Tibial artery (tissue), 4 donors: Measurements from ENCODE around the gene LBH.

Experiments used
- DNase-seq, 2 donors: peaks; one replicate each; pipeline ENCODE4 v3.0.0-alpha.2; 2019
- H3K27ac ChIP-seq, 2 donors: fragments of 200-600 bp; sonication (generic) in 1 of 2; 1 replicate in 1 of 2; 2 replicates in 1 of 2; pipeline ENCODE4 v1.5.1; 2018 to 2019; ENCODE audit warnings: mild to moderate bottlenecking in 1 of 2
- H3K27me3 ChIP-seq, 2 donors: fragments of 200-600 bp; sonication (generic) in 1 of 2; one replicate each; pipeline versions ENCODE4 v1.5.1 to v1.6.0; 2016 to 2019
- H3K36me3 ChIP-seq, 3 donors: fragments of 200-600 bp; sonication (generic) in 2 of 3; one replicate each; pipeline ENCODE4 v1.5.1; 2016 to 2019; ENCODE audit warnings: mild to moderate bottlenecking in 2 of 3
- H3K4me1 ChIP-seq, 4 donors: fragments of 200-600 bp; sonication (generic) in 2 of 4; 1 replicate in 3 of 4; 2 replicates in 1 of 4; pipeline ENCODE4 v1.5.1; 2016 to 2019
- H3K4me3 ChIP-seq, 2 donors: fragments of 200-600 bp; sonication (generic) in 1 of 2; 1 replicate in 1 of 2; 2 replicates in 1 of 2; pipeline ENCODE4 v1.5.1; 2018 to 2019; ENCODE audit warnings: mild to moderate bottlenecking in 2 of 2
- H3K9me3 ChIP-seq, 3 donors: fragments of 200-600 bp; sonication (generic) in 1 of 3; one replicate each; pipeline ENCODE4 v1.5.1; 2016 to 2019
- CTCF ChIP-seq, 2 experiments: fragments of 200-600 bp in 1 of 2; fragments of 450-650 bp in 1 of 2; IDR thresholded peaks; one replicate each; pipeline ENCODE4 v1.5.1; 2017 to 2019; ENCODE audit warnings: antibody characterized with exemption in 2 of 2, mild to moderate bottlenecking in 1 of 2, moderate library complexity in 1 of 2
- intact Hi-C: fragments of 100-400 bp; cut with DNase I; formaldehyde crosslinking; loops from one replicate; pipeline ENCODE4 v1.15.0; 2023; ENCODE audit warnings: low total_unique reads

The LBH gene

DNA sequence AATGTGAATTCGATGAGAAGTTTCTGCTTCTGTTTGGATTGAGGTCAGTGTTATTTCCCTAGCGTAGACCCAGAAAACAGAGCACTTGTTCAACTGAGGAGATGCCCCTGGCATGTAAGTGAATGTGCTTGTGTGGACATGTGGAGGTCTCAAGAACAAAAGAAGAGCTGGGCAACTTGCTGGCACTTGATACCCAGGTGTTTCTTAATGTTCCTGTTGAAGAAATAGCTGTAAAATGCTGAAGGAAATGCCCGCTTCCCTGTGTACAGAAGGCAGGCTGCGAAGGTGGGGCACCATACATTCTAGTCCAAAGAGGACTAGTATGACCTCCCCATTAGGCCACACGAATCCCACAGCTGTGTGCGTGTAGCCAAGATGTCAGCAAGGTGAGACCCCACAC is 9.8 kb upstream of the LBH start:
- no peak for TF ChIP-seq CTCF (IDR thresholded peaks at IDR 0.05)
- no peak for DNase-seq
- no peak overlapping the region for H3K4me3 ChIP-seq
- no peak overlapping the region for H3K27ac ChIP-seq
- peaks cover 6 to 47% (median 33%) of the 10 kb centered on the region in 4 donors for H3K4me1 ChIP-seq
- H3K36me3 ChIP-seq, result no peaks in the 10 kb centered on the region
- intact Hi-C loops, result loop anchor here (10.0 kb wide), 1 partner anchor 143 kb away; no protein-coding TSS in a partner anchor
- no peaks in the 10 kb centered on the region for H3K9me3 ChIP-seq
- no peaks in the 10 kb centered on the region for H3K27me3 ChIP-seq

DNA sequence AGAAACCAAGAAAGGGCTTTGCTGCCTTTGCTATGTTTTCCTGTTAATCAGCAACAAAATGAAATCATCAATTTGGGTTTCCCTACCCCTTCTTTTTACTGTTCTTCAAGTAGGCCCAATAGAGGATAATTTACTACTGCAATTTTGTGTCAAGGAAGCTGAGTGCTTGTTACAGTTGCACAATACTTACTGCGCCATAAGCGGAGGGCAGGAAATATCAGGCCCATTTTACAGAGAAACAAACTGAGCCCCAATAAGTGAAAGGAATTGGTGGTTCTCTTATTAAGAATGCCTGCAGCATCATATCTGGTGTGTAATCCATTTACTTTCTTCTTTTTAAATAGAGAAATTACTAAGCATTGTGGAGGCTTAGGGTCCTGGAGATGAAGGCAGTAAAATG is 9.3 kb upstream of the LBH start:
- intact Hi-C loops, result loop anchor here (10.0 kb wide), 1 partner anchor 143 kb away; no protein-coding TSS in a partner anchor
- no peak for DNase-seq
- H3K27ac ChIP-seq, result no peak overlapping the region
- no peaks in the 10 kb centered on the region for H3K36me3 ChIP-seq
- H3K4me1 ChIP-seq, result peaks cover 6 to 47% (median 34%) of the 10 kb centered on the region in 4 donors
- no peaks in the 10 kb centered on the region for H3K27me3 ChIP-seq
- H3K4me3 ChIP-seq, result no peak overlapping the region
- TF ChIP-seq CTCF (IDR thresholded peaks at IDR 0.05), result no peak
- no peaks in the 10 kb centered on the region for H3K9me3 ChIP-seq

DNA sequence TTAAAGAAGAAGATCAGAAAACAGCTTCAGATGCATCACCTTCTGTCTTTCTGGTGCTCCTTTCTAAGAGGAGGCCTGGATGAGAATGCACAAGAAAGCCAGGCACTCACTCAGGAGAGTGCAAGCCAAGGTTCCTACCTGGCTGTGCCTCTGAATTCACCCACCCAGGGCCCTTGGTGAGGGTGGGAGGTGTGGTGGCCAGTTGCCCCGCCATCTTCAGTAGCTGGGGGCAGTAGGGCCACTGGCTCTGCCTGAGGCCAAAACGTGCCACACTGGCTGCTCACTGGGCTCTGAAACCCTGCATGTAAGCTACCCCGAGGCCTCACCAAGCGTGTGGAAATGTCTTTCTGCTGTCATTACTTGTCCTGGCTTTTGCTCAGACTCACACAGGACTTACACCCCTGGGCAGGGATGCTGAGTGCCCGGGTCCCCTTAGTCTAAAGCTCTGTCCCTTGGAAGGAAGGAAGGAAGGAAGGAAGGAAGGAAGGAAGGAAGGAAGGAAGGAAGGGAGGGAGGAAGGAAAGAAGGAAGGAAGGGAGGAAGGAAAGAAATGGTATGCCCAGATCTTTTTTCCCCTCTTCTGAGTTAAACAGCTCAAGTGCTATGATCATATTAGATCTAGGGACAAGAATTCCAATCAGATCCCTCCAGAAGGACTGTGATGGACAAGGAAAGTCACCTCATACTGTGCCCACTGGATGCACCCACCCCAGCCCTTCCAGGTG is 8.5 kb upstream of the LBH start:
- H3K4me1 ChIP-seq, result peaks cover 6 to 46% (median 29%) of the 10 kb centered on the region in 4 donors
- H3K36me3 ChIP-seq, result no peaks in the 10 kb centered on the region
- DNase-seq, result no peak
- intact Hi-C loops, result loop anchor here (10.0 kb wide), 1 partner anchor 142 kb away; no protein-coding TSS in a partner anchor
- no peaks in the 10 kb centered on the region for H3K27me3 ChIP-seq
- no peak for TF ChIP-seq CTCF (IDR thresholded peaks at IDR 0.05)
- no peak overlapping the region for H3K27ac ChIP-seq
- H3K9me3 ChIP-seq, result no peaks in the 10 kb centered on the region
- no peak overlapping the region for H3K4me3 ChIP-seq

- Histone ChIP-seq H3K36me3 (no peaks in the 10 kb centered on the region), H3K4me3 (no peak overlapping the region), H3K9me3 (no peaks in the 10 kb centered on the region), H3K4me1 (peaks cover 6 to 40% (median 24%) of the 10 kb centered on the region in 4 donors), H3K27me3 (no peaks in the 10 kb centered on the region), H3K27ac (no peak overlapping the region)
- no peak for DNase-seq
- intact Hi-C loops, result loop anchor here (10.0 kb wide), 1 partner anchor 141 kb away; no protein-coding TSS in a partner anchor
- no peak for TF ChIP-seq CTCF (IDR thresholded peaks at IDR 0.05)
Measured at GRCh38 chr2:30223413-30223874, 7.9 kb upstream of the LBH start.

- Histone ChIP-seq H3K4me1 (peaks cover 6 to 34% (median 24%) of the 10 kb centered on the region in 4 donors), H3K27me3 (no peaks in the 10 kb centered on the region), H3K9me3 (no peaks in the 10 kb centered on the region), H3K36me3 (no peaks in the 10 kb centered on the region), H3K27ac (no peak overlapping the region), H3K4me3 (no peak overlapping the region)
- no peak for TF ChIP-seq CTCF (IDR thresholded peaks at IDR 0.05)
- intact Hi-C loops, result loop anchor here (10.0 kb wide), 1 partner anchor 141 kb away; no protein-coding TSS in a partner anchor
- DNase-seq, result no peak
Measured at GRCh38 chr2:30224151-30224550, 7.2 kb upstream of the LBH start.
